ENCODE results near the gene RESF1. TPM values are rescaled to one million over a fixed set of nuclear protein-coding genes. Genes with fewer than 3 reads are reported as not detected.

RESF1 gene
- polyA plus RNA-seq, 3 donors: 51.1 to 58.9 (median 52.1) TPM

- no peak for DNase-seq (ENCODE audit: extremely low read depth in 1 of 11, low read depth in 9 of 11, low spot score in 4 of 11)
Observed at GRCh38 chr12:31951939-31952338, 7.3 kb upstream of the RESF1 start.

- no peak for DNase-seq (ENCODE audit: extremely low read depth in 1 of 11, low read depth in 9 of 11, low spot score in 4 of 11)
Observed at GRCh38 chr12:31952418-31952817, 6.8 kb upstream of the RESF1 start.

- DNase-seq (ENCODE audit: extremely low read depth in 1 of 11, low read depth in 9 of 11, low spot score in 4 of 11): no peak
Observed at GRCh38 chr12:31954925-31955858, 4.0 kb upstream of the RESF1 start.

GRCh38 chr12:31958569-31959160 lies 550 bp upstream of the RESF1 start:
- DNase-seq (ENCODE audit: extremely low read depth in 1 of 11, low read depth in 9 of 11, low spot score in 4 of 11): peak in 7 of 11 donors; percentile 9 to 35 (median 13)

- peak in 10 of 11 donors; percentile 38 to 56 (median 44) for DNase-seq (ENCODE audit: extremely low read depth in 1 of 11, low read depth in 9 of 11, low spot score in 4 of 11)
Observed at GRCh38 chr12:31959701-31960391, 631 bp downstream of the RESF1 start.

GRCh38 chr12:31961137-31961536 lies 1.9 kb downstream of the RESF1 start:
- no peak for DNase-seq (ENCODE audit: extremely low read depth in 1 of 11, low read depth in 9 of 11, low spot score in 4 of 11)

GRCh38 chr12:31962076-31962475 lies 2.9 kb downstream of the RESF1 start:
- no peak for DNase-seq (ENCODE audit: extremely low read depth in 1 of 11, low read depth in 9 of 11, low spot score in 4 of 11)

- no peak for DNase-seq (ENCODE audit: extremely low read depth in 1 of 11, low read depth in 9 of 11, low spot score in 4 of 11)
Observed at GRCh38 chr12:31964280-31964679, 5.1 kb downstream of the RESF1 start.

GRCh38 chr12:31965090-31965489 lies 5.9 kb downstream of the RESF1 start:
- no peak for DNase-seq (ENCODE audit: extremely low read depth in 1 of 11, low read depth in 9 of 11, low spot score in 4 of 11)

- DNase-seq (ENCODE audit: extremely low read depth in 1 of 11, low read depth in 9 of 11, low spot score in 4 of 11): no peak
Observed at GRCh38 chr12:31966558-31967205, 7.5 kb downstream of the RESF1 start.

- DNase-seq (ENCODE audit: extremely low read depth in 1 of 11, low read depth in 9 of 11, low spot score in 4 of 11): no peak
Observed at GRCh38 chr12:31967539-31967938, 8.3 kb downstream of the RESF1 start.

- DNase-seq (ENCODE audit: extremely low read depth in 1 of 11, low read depth in 9 of 11, low spot score in 4 of 11): no peak
Observed at GRCh38 chr12:31970199-31970598, 11.0 kb downstream of the RESF1 start.

GRCh38 chr12:31973818-31974217 lies 14.6 kb downstream of the RESF1 start:
- DNase-seq (ENCODE audit: extremely low read depth in 1 of 11, low read depth in 9 of 11, low spot score in 4 of 11): no peak

GRCh38 chr12:31974673-31975072 lies 15.5 kb downstream of the RESF1 start:
- no peak for DNase-seq (ENCODE audit: extremely low read depth in 1 of 11, low read depth in 9 of 11, low spot score in 4 of 11)

- DNase-seq (ENCODE audit: extremely low read depth in 1 of 11, low read depth in 9 of 11, low spot score in 4 of 11): no peak
Observed at GRCh38 chr12:31984806-31985591, 25.8 kb downstream of the RESF1 start.

GRCh38 chr12:31985832-31986231 lies 26.6 kb downstream of the RESF1 start:
- no peak for DNase-seq (ENCODE audit: extremely low read depth in 1 of 11, low read depth in 9 of 11, low spot score in 4 of 11)

GRCh38 chr12:31989571-31990362 lies 30.6 kb downstream of the RESF1 start:
- no peak for DNase-seq (ENCODE audit: extremely low read depth in 1 of 11, low read depth in 9 of 11, low spot score in 4 of 11)

GRCh38 chr12:31991146-31991545 lies 31.9 kb downstream of the RESF1 start:
- no peak for DNase-seq (ENCODE audit: extremely low read depth in 1 of 11, low read depth in 9 of 11, low spot score in 4 of 11)
